Bronchial epithelial cell (primary cell): Measurements from ENCODE around the gene NFX1. TPM values are rescaled to one million over a fixed set of nuclear protein-coding genes. Genes with fewer than 3 reads are reported as not detected.
"Not testable (repeated sequence)": the region's sequence is repeated elsewhere in the genome, so short reads cannot be mapped to it uniquely, and the experiment has no call there.

Source experiments
- DNase-seq: peaks from one replicate; pipeline ENCODE4 v3.0.0-alpha.2; 2010; ENCODE audit warnings: low read depth
- FAIRE-seq: peaks from 2 replicates; lab custom pipeline; 2011; peaks lifted over from hg19 to GRCh38; lab: Jason Lieb, UNC
- H3K27me3 ChIP-seq: 2 replicates; pipeline ENCODE4 v1.5.1; 2011; ENCODE audit warnings: low read length; ENCODE audit not compliant: control insufficient read depth, insufficient read depth
- H3K36me3 ChIP-seq: 2 replicates; pipeline ENCODE4 v1.5.1; 2011; ENCODE audit warnings: low read length; ENCODE audit not compliant: control insufficient read depth, insufficient read depth
- H3K4me3 ChIP-seq: 2 replicates; pipeline ENCODE4 v1.5.1; 2011; ENCODE audit warnings: mild to moderate bottlenecking, low read depth, low read length, control low read depth
- total RNA-seq: library from RNA; depleted of rRNA; stranded (reverse); fragments of >200 nt; gene quantifications from 2 replicates; pipeline ENCODE4 v1.2.1, GENCODE V29; 2014
- TF ChIP-seq, protein P1 (sequence below): IDR thresholded peaks from 2 replicates; pipeline ENCODE4 v1.5.1; 2011; ENCODE audit warnings: mild to moderate bottlenecking, moderate library complexity, low read length, control low read depth, inconsistent platforms; ENCODE audit not compliant: insufficient read depth, severe bottlenecking

Gene NFX1
- total RNA-seq, 1 donor from 2014 or later: 19.2 TPM

- no peak for DNase-seq
Measured at GRCh38 chr9:33377089-33377715, 86.9 kb downstream of the NFX1 start.

DNA sequence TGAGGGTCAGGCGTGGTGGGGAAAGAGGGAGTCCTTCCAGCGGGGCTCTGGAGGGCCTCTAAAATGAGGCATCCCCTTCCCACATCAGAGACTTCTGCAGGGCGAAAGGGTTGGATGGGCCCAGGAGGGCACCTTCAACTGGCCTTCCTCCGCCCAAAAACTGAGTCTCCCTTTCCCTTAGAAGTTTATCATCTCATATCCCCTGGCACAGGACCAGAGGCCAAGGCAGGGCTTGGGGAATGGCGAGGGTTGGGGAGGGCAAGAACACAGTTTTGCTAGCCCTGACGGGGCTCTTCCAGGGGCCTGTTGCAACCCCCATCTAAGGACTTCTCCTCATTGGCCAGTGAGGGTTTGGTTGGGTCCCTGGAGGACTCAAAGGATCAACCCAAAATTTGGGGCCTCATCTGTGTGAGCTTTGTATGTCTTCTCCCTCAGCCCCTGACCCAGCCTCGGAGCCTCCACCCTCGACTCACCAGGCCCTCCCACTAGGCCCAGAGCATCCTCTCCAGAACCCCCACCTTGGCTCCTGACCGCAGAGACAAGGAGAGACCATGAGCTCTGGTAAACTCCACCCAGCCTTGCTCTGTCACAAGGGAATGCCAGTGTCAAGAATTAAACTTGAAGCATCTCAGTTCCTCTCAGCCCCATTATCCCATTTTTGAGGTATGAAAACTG, 87.9 kb downstream of the NFX1 start:
- Histone ChIP-seq H3K36me3 (no peaks in the 10 kb centered on the region), H3K4me3 (no peak overlapping the region), H3K27me3 (no peaks in the 10 kb centered on the region)
- no peak for DNase-seq
- FAIRE-seq: no peak
- TF ChIP-seq, protein P1, sequence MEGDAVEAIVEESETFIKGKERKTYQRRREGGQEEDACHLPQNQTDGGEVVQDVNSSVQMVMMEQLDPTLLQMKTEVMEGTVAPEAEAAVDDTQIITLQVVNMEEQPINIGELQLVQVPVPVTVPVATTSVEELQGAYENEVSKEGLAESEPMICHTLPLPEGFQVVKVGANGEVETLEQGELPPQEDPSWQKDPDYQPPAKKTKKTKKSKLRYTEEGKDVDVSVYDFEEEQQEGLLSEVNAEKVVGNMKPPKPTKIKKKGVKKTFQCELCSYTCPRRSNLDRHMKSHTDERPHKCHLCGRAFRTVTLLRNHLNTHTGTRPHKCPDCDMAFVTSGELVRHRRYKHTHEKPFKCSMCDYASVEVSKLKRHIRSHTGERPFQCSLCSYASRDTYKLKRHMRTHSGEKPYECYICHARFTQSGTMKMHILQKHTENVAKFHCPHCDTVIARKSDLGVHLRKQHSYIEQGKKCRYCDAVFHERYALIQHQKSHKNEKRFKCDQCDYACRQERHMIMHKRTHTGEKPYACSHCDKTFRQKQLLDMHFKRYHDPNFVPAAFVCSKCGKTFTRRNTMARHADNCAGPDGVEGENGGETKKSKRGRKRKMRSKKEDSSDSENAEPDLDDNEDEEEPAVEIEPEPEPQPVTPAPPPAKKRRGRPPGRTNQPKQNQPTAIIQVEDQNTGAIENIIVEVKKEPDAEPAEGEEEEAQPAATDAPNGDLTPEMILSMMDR: no peak

More at GRCh38 chr9:33377089-33377715, 86.9 kb downstream of the NFX1 start:
- FAIRE-seq: no peak
- H3K36me3 ChIP-seq: no peaks in the 10 kb centered on the region
- TF ChIP-seq, protein P1: no peak
- H3K27me3 ChIP-seq: no peaks in the 10 kb centered on the region
- no peak overlapping the region for H3K4me3 ChIP-seq

DNA sequence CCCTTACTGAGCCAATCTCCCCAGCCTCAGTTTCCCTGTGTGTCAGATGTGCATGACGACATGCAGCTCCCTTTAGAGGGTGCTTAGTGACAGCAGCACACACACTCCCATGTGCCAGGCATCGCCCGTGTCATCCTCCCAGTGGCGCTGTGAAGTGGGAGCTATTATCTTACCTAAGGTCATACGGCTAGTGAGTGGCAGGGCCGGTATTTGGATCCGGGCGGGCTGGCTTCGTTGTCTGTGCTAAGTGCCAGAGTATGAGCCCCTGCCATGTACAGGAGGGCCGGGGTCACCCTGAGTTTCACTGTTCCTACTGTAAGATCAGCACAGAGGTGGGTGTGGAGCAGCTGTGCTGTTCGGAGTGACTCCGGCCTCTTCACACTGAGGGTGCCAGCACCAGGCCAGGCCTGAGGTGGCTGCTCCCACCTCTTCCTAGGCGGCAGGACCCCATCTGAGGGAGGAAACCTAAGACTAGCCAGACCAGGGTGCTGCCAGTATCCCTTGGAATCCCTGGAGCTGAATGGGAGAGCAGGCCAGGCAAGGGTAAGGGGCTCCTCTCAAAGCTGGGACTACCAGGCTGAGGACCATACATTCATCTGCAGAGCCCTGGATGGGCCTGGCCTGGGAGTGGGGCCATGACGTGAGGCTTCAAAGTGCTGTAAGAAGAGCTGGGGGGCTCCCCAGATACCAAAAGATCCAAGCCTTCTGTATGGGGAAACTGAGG, 89.5 kb downstream of the NFX1 start:
- Histone ChIP-seq H3K4me3 (no peak overlapping the region), H3K27me3 (no peaks in the 10 kb centered on the region), H3K36me3 (no peaks in the 10 kb centered on the region)
- TF ChIP-seq, protein P1: no peak
- no peak for DNase-seq
- no peak for FAIRE-seq

- DNase-seq (no peak), FAIRE-seq (no peak)
- Histone ChIP-seq H3K36me3 (no peaks in the 10 kb centered on the region), H3K4me3 (no peak overlapping the region), H3K27me3 (no peaks in the 10 kb centered on the region)
- TF ChIP-seq, protein P1: no peak
Measured at GRCh38 chr9:33380390-33381094, 90.2 kb downstream of the NFX1 start.

DNA sequence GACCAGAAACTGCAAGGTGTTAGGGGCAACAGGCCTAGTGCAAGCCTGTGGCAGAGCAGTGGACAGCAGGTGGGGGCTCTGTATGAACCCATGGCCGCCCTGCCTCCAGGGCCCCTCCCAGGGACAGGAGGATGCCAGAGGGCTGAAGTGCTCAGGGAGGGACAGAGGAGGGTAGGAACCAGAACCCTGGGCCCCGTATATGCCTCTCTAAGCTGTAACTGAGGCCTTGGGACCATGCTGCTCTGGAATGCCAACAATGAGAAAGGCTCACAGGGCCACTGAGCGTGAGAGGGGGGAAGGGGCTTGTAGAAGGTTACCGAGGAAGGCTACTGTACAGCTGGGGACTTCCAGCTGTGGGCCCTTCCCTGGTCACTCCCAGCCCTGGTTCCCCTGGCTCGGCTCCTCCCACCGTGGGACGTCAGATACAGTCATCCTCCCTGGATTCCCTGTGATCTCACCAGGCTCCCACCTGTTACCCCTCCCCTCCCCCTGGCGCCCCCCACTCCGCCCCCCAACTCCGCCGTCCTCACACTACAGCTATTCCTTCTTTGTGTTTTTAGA, 91.0 kb downstream of the NFX1 start:
- no peak for DNase-seq
- TF ChIP-seq, protein P1: no peak
- FAIRE-seq: no peak
- no peak overlapping the region for H3K4me3 ChIP-seq
- no peaks in the 10 kb centered on the region for H3K27me3 ChIP-seq
- H3K36me3 ChIP-seq: no peaks in the 10 kb centered on the region

DNA sequence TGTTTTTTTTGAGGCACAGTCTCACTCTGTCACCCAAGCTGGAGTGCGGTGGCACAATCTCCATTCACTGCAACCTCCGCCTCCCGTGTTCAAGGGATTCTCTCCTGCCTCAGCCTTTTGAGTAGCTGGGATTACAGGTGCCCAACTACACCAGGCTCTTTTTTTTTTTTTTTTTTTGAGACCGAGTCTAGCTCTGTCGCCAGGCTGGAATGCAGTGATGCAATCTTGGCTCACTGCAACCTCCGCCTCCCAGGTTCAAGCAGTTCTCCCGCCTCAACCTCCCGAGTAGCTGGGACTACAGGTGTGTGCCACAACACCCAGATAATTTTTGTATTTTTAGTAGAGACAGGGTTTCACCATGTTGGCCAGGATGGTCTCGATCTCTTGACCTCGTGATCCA, 92.1 kb downstream of the NFX1 start:
- DNase-seq, FAIRE-seq: not testable (repeated sequence)

DNA sequence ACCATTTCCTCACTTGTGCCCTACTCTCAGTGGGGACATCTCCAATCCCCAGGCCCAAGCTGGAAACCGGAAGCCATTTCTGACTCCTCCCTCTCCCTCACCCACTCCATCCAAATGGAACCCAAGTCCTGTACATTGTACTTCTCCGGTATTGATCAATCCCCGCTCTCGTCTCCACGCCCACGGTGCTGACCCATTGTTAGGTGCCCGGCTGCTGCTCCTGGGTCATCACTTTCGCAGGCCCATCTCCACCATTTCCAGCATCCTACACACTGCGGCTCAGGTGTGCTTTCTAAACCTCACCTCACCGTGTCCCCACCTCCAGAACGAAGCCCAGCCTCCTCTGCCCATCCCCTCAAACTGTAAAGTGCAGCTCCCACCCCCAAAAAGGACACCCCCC, 93.1 kb downstream of the NFX1 start:
- H3K36me3 ChIP-seq, DNase-seq, H3K4me3 ChIP-seq, H3K27me3 ChIP-seq, FAIRE-seq: not testable (repeated sequence)

More for the DNA sequence above, 92.1 kb downstream of the NFX1 start:
- H3K36me3 ChIP-seq, H3K27me3 ChIP-seq, H3K4me3 ChIP-seq: not testable (repeated sequence)

- not testable (repeated sequence) for H3K36me3 ChIP-seq, H3K27me3 ChIP-seq, FAIRE-seq, DNase-seq, H3K4me3 ChIP-seq
Measured at GRCh38 chr9:33385536-33385935, 95.2 kb downstream of the NFX1 start.
